ENCODE data around the gene CNNM2. TPM values are rescaled to one million over a fixed set of nuclear protein-coding genes. Genes with fewer than 3 reads are reported as not detected.

The CNNM2 gene
- total RNA-seq, 3 donors from 2014 or later (not counting 1 experiment from before 2014, with no cell fraction given), result 8.6 to 18.0 (median 16.7) TPM

DNA sequence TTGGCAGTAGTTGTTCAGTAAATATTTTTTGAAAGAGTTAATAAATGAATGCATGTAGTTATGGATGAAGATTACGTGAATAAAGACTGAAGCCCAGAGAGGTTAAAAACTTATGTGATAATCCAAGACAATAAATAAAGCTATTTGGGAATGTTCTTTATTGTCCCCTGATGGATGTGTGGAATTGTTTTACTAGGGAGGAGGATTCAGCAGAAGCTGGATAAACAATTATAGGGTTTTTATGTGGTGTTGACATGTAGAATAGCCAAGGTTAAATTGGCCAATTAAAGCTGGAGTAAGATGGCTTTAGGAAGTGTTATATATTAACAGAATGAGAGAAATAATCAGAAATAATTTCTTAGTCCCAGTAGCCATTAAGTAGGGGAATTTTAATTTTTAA lies 66.0 kb downstream of the CNNM2 start:
- 100% methylated on average over 1 of the region's 1 CpG for WGBS (ENCODE audit: insufficient coverage)
- Mint-ChIP-seq H3K4me1 (no peaks in the 10 kb centered on the region), H3K27ac (no peak overlapping the region), H3K9me3 (no peaks in the 10 kb centered on the region), H3K4me3 (no peak overlapping the region), H3K27me3 (ENCODE audit: low read depth in 2 of 2) (no peaks in the 10 kb centered on the region), H3K36me3 (no peaks in the 10 kb centered on the region)
- Histone ChIP-seq H3K4me3 (ENCODE audit: low read length) (no peak overlapping the region), H3K36me3 (ENCODE audit: control insufficient read depth, insufficient read depth, low read length) (no peaks in the 10 kb centered on the region), H3K27me3 (ENCODE audit: control insufficient read depth, insufficient read depth, low read length) (no peaks in the 10 kb centered on the region), H3K27ac (ENCODE audit: low read length) (no peak overlapping the region), H3K4me1 (ENCODE audit: control insufficient read depth, insufficient read depth, low read length) (no peaks in the 10 kb centered on the region), H3K9me3 (ENCODE audit: control insufficient read depth, insufficient read depth, low read length) (no peaks in the 10 kb centered on the region)
- DNase-seq (no peak), ATAC-seq (no peak)
- TF ChIP-seq, protein P1, sequence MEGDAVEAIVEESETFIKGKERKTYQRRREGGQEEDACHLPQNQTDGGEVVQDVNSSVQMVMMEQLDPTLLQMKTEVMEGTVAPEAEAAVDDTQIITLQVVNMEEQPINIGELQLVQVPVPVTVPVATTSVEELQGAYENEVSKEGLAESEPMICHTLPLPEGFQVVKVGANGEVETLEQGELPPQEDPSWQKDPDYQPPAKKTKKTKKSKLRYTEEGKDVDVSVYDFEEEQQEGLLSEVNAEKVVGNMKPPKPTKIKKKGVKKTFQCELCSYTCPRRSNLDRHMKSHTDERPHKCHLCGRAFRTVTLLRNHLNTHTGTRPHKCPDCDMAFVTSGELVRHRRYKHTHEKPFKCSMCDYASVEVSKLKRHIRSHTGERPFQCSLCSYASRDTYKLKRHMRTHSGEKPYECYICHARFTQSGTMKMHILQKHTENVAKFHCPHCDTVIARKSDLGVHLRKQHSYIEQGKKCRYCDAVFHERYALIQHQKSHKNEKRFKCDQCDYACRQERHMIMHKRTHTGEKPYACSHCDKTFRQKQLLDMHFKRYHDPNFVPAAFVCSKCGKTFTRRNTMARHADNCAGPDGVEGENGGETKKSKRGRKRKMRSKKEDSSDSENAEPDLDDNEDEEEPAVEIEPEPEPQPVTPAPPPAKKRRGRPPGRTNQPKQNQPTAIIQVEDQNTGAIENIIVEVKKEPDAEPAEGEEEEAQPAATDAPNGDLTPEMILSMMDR (IDR thresholded peaks at IDR 0.05), result no peak
- intact Hi-C loops (cut with micrococcal nuclease), result no loop called here

DNA sequence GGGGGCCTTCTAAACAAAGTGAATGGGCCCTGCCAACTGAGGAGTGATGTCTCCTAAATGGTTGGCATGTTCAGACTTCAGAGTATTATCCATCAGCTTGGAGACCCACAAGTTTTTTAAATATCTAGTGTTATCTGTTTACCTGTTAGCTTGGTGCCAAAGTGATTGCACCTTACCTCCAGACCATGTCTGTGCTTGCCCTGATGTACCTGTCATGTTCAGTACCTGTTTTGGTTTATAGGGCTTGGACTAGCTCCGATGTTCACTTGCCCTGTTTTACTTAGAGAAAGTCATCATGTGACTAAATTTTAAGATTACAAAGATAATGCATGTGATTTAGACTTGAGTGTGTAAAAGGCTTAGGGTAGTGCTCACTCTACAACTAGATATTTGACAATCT lies 67.7 kb downstream of the CNNM2 start:
- Histone ChIP-seq H3K27ac (ENCODE audit: low read length) (no peak overlapping the region), H3K4me3 (ENCODE audit: low read length) (no peak overlapping the region), H3K36me3 (ENCODE audit: control insufficient read depth, insufficient read depth, low read length) (no peaks in the 10 kb centered on the region), H3K4me1 (ENCODE audit: control insufficient read depth, insufficient read depth, low read length) (no peaks in the 10 kb centered on the region), H3K27me3 (ENCODE audit: control insufficient read depth, insufficient read depth, low read length) (no peaks in the 10 kb centered on the region), H3K9me3 (ENCODE audit: control insufficient read depth, insufficient read depth, low read length) (no peaks in the 10 kb centered on the region)
- Mint-ChIP-seq H3K36me3 (no peaks in the 10 kb centered on the region), H3K4me1 (no peaks in the 10 kb centered on the region), H3K27me3 (ENCODE audit: low read depth in 2 of 2) (no peaks in the 10 kb centered on the region), H3K9me3 (no peaks in the 10 kb centered on the region), H3K4me3 (no peak overlapping the region), H3K27ac (no peak overlapping the region)
- no peak for DNase-seq
- 86% methylated on average over 1 of the region's 1 CpG for WGBS (ENCODE audit: insufficient coverage)
- no peak for ATAC-seq
- TF ChIP-seq, protein P1 (IDR thresholded peaks at IDR 0.05), result no peak
- intact Hi-C loops (cut with micrococcal nuclease), result no loop called here

DNA sequence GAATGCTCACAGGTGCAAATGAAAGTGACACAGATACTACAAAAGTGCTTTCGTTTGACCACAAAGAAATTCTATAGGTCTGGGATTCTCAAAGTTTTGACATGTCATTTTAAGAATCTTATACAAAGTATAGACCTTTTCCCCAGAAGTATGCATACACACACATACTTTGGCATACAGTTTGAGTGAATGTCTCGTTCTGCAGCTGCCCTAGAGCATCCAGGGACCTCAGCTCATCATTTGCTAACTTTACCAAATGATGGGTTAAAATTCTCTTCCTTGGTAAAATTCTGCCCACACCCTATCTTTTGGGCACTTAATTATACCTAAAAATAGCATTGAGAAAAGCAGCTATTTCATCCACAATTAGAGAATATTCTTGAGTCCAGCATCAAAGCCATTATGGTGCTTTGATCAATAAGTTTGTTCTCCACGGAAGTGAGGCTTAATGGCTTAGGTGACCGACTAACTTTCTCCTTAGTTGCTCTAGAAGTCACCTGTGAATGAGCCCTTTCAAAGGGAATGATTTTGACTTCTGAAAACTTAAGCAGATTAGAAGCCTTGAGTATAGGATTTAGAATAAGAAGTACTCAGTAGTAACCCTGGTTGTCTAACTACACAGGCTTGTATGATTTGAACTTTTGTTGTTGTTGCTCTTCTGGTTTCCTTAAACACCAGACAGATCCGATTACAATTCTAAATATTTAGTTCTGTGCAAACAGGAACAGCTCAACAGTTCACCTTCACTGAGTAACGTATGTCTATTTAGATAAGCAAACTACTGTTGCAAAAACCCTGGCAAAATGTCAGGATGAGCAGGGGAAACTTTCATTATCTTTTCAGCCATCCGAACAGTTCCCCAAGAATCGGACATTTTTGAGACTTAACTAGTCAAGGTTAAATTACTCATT lies 70.6 kb downstream of the CNNM2 start:
- no peaks in the 10 kb centered on the region for H3K36me3 Mint-ChIP-seq
- Histone ChIP-seq H3K4me1 (ENCODE audit: control insufficient read depth, insufficient read depth, low read length) (no peaks in the 10 kb centered on the region), H3K27me3 (ENCODE audit: control insufficient read depth, insufficient read depth, low read length) (no peaks in the 10 kb centered on the region), H3K4me3 (ENCODE audit: low read length) (no peak overlapping the region), H3K27ac (ENCODE audit: low read length) (no peak overlapping the region), H3K36me3 (ENCODE audit: control insufficient read depth, insufficient read depth, low read length) (no peaks in the 10 kb centered on the region), H3K9me3 (ENCODE audit: control insufficient read depth, insufficient read depth, low read length) (no peaks in the 10 kb centered on the region)
- no peaks in the 10 kb centered on the region for H3K27me3 Mint-ChIP-seq (ENCODE audit: low read depth in 2 of 2)
- no peaks in the 10 kb centered on the region for H3K9me3 Mint-ChIP-seq
- H3K27ac Mint-ChIP-seq, result no peak overlapping the region
- intact Hi-C loops (cut with micrococcal nuclease), result no loop called here
- no peak for DNase-seq
- WGBS (ENCODE audit: insufficient coverage), result 86% methylated on average over 8 of the region's 8 CpGs
- peaks cover 2% of the 10 kb centered on the region in 2 donors for H3K4me1 Mint-ChIP-seq
- H3K4me3 Mint-ChIP-seq, result no peak overlapping the region
- no peak for ATAC-seq
- TF ChIP-seq, protein P1 (IDR thresholded peaks at IDR 0.05), result no peak
